PC-3 (cell line): Measurements from ENCODE around the gene CASKIN2.

Source experiments
- EZH2 ChIP-seq: fragments of 300-600 bp; sonication (generic); IDR thresholded peaks from one replicate; pipeline ENCODE4 v1.6.1; 2017; ENCODE audit warnings: antibody characterized with exemption, mild to moderate bottlenecking, low read length; ENCODE audit not compliant: unreplicated experiment
- EZH2phosphoT487 ChIP-seq: fragments of 300-600 bp; sonication (generic); IDR thresholded peaks from 2 replicates; pipeline ENCODE4 v1.6.1; 2018; ENCODE audit warnings: mild to moderate bottlenecking, antibody characterized with exemption, low read length, borderline replicate concordance
- TF ChIP-seq, protein P1 (sequence below): fragments of 300-600 bp; sonication (generic); conservative IDR thresholded peaks from 2 replicates; pipeline ENCODE4 v1.5.1; 2017; ENCODE audit warnings: antibody characterized with exemption, low read depth, mild to moderate bottlenecking, low read length

DNA sequence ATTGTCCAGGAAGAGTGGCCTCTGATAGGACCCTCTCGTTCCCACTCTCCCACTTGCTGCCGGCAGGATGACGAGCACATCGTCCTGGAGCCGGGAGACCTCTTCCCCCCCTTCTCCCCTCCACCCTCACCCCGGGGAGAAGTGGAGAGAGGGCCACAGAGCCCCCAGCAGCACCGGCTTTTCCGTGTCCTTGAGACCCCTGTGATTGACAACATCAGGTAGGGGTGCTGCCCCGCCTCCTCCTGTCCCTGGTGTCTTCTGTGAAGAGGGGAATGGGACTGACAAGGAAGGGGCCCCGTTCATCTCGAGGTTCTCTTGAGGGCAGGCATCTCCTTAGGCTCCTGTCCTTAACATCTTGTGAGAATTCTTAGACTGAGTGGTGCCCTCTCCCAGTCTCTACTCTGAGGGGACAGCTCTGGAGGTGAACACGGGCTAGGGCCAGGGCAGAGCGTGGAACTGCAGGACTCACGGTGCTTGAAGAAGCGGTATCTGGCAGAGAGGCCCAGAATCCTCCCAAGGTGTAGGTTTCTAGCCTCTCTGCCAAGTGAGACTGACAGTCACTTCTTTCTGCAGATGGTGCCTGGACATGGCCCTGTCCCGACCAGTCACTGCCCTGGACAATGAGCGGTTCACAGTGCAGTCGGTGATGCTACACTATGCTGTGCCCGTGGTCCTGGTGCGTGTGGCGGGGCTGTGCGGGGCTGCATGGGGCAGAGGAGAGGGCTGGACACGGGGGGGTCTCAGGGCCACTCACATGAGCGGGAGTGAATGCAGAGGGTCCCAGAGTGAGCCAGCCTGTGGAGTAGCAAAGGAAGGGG lies 26.4 kb downstream of the CASKIN2 start:
- TF ChIP-seq EZH2 (no peak), EZH2phosphoT487 (no peak)
- TF ChIP-seq, protein P1, sequence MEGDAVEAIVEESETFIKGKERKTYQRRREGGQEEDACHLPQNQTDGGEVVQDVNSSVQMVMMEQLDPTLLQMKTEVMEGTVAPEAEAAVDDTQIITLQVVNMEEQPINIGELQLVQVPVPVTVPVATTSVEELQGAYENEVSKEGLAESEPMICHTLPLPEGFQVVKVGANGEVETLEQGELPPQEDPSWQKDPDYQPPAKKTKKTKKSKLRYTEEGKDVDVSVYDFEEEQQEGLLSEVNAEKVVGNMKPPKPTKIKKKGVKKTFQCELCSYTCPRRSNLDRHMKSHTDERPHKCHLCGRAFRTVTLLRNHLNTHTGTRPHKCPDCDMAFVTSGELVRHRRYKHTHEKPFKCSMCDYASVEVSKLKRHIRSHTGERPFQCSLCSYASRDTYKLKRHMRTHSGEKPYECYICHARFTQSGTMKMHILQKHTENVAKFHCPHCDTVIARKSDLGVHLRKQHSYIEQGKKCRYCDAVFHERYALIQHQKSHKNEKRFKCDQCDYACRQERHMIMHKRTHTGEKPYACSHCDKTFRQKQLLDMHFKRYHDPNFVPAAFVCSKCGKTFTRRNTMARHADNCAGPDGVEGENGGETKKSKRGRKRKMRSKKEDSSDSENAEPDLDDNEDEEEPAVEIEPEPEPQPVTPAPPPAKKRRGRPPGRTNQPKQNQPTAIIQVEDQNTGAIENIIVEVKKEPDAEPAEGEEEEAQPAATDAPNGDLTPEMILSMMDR = no peak
